HG02759 (cell line): ENCODE data around the gene SERPINE1.
"Not testable (repeated sequence)": the region's sequence is repeated elsewhere in the genome, so short reads cannot be mapped to it uniquely, and the experiment has no call there.

Experiments
- ATAC-seq: cut with Tn5 transposase; IDR thresholded peaks from one replicate; pipeline ENCODE4 v1.9.1; 2021; ENCODE audit warnings: mild to moderate bottlenecking, moderate library complexity; ENCODE audit not compliant: unreplicated experiment

The SERPINE1 gene

DNA sequence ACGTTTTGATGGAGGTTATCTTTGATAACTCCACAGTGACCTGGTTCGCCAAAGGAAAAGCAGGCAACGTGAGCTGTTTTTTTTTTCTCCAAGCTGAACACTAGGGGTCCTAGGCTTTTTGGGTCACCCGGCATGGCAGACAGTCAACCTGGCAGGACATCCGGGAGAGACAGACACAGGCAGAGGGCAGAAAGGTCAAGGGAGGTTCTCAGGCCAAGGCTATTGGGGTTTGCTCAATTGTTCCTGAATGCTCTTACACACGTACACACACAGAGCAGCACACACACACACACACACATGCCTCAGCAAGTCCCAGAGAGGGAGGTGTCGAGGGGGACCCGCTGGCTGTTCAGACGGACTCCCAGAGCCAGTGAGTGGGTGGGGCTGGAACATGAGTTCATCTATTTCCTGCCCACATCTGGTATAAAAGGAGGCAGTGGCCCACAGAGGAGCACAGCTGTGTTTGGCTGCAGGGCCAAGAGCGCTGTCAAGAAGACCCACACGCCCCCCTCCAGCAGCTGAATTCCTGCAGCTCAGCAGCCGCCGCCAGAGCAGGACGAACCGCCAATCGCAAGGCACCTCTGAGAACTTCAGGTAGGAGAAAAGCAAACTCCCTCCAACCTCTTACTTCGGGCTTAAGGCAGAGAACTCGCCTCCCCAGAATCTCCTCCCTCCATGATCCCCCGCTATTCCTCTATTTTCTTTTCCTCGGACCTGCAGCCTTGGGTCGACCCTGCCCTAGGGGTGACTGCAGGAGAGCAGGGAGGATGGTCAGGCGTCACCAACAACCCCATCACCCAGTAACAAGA lies at the start of gene SERPINE1:
SERPINE1 (plus strand) TSS at position 454 of the 809 bp plus-strand sequence. CDS start 1,290 bp downstream, outside the sequence.
- peak; percentile 77 for ATAC-seq

DNA sequence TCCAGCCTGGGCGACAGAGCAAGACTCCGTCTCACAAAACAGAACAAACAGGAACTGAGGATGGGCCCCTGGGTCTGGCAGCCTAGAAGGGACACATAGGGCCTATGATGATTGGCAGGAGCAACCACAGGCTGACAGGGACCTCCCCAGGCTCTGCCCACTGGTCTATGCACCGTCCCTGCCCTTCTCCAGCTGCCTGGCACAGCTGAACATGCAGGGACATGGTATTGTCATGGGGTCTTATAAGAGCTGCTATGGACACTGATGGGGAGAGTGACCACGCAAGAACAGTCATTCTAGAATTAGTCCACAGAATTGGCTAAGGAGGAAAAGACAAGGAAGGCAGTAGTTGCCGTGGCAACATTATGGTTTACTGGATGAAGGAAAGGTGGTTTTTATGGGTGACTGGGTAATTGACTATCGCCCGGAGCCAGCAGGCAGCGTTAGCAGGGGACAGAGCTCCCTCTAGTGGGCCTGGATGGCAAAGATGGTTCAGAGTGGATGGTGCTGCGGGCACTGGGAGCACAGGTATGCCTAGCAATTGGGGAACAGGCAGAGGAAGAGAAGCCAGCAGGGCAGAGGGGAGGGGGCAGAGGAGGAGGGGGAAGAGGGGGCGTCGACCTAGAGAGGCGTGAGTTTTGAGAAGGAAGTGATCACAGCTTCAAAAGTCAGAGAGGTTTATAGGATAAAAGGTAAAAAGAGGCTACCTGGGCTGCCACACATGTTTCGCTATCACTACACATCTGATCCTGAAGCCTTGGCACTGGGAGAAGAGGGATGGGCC lies 49.4 kb upstream of the SERPINE1 start:
- peak; percentile 86 for ATAC-seq

- ATAC-seq = no peak
These were observed 45.5 kb upstream of the SERPINE1 start for GRCh38 chr7:101081432-101081831.

- ATAC-seq = no peak
These were observed 42.1 kb upstream of the SERPINE1 start for GRCh38 chr7:101084865-101085161.

GRCh38 chr7:101085162-101085964 lies 41.5 kb upstream of the SERPINE1 start, which contains the start of gene TRIM56:
Gene TRIM56 (plus strand): TSS chr7:101085481. CDS start chr7:101087313, 1,832 bp downstream.
- peak; percentile 89 for ATAC-seq

GRCh38 chr7:101087334-101088068 lies 39.4 kb upstream of the SERPINE1 start:
- no peak for ATAC-seq

DNA sequence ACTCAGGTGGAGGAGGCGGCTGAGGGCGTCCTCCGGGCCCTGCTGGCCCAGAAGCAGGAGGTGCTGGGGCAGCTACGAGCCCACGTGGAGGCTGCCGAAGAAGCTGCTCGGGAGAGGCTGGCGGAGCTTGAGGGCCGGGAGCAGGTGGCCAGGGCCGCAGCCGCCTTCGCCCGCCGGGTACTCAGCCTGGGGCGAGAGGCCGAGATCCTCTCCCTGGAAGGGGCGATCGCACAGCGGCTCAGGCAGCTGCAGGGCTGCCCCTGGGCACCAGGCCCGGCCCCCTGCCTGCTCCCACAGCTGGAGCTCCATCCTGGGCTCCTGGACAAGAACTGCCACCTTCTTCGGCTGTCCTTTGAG lies 38.9 kb upstream of the SERPINE1 start:
- ATAC-seq = no peak

- no peak for ATAC-seq
These were observed 37.9 kb upstream of the SERPINE1 start for GRCh38 chr7:101088858-101089529.

GRCh38 chr7:101089876-101090275 lies 37.0 kb upstream of the SERPINE1 start:
- ATAC-seq = no peak

DNA sequence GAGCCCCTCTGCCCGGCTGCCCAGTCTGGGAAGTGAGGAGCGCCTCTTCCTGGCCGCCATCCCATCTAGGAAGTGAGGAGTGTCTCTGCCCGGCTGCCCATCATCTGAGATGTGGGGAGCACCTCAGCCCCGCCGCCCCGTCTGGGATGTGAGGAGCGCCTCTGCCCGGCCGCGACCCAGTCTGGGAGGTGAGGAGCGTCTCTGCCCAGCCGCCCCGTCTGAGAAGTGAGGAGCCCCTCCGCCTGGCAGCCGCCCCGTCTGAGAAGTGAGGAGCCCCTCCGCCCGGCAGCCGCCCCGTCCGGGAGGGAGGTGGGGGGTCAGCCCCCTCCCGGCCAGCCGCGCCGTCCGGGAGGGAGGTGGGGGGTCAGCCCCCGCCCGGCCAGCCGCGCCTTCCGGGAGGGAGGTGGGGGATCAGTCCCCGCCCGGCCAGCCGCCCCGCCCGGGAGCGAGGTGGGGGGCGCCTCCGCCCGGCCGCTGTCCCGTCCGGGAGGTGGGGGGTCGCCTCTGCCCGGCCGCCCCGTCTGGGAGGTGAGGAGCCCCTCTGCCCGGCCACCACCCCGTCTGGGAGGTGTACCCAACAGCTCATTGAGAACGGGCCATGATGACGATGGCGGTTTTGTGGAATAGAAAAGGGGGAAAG lies 34.5 kb upstream of the SERPINE1 start:
- ATAC-seq = not testable (repeated sequence)

- no peak for ATAC-seq
These were observed 33.0 kb upstream of the SERPINE1 start for GRCh38 chr7:101093906-101094305.

DNA sequence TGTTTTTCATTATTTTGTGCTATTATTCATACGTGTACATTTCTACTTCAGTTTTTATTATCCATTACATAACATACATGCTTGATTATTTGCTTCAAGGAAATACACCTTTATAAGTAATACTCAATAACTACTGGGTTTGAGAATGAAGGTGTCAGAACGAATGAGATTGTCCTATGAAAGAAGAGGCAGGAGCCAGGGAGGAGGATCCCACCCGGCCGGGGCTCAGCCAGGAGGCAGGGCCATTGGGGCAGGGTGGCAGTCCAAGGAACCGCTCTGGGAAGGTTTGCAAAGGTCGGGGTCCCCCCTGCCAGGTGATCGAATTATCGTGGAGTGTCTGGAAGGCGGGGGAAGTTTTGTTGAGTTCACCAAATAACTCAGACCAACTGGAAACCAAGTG lies 32.5 kb upstream of the SERPINE1 start:
- no peak for ATAC-seq

DNA sequence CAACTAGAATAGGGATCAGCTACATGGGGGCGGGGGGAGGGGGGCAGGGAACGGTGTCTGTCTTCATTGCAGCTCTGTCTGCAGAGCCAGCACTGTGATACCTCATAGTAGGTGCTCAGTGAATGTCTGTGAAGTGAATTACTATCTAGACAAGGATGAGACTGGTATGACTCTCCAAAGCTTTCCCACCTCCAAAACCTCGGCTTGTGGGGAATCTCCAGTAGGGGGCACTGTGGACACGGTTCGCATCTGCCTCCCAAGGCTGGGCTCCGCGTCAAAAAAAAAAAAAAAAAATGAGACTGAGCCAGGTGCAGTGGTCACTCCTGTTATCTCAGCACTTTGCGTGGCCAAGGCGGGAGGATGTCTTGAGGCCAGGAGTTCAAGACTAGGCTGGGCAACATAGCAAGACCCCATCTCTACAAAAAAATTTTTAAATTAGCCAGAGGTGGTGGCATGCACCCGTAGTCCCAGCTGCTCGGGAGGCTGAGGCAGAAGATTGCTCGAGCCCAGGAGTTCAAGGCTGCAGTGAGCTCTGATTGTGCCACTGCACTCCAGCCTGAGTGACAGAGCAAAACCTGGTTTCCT lies 32.0 kb upstream of the SERPINE1 start:
- no peak for ATAC-seq

DNA sequence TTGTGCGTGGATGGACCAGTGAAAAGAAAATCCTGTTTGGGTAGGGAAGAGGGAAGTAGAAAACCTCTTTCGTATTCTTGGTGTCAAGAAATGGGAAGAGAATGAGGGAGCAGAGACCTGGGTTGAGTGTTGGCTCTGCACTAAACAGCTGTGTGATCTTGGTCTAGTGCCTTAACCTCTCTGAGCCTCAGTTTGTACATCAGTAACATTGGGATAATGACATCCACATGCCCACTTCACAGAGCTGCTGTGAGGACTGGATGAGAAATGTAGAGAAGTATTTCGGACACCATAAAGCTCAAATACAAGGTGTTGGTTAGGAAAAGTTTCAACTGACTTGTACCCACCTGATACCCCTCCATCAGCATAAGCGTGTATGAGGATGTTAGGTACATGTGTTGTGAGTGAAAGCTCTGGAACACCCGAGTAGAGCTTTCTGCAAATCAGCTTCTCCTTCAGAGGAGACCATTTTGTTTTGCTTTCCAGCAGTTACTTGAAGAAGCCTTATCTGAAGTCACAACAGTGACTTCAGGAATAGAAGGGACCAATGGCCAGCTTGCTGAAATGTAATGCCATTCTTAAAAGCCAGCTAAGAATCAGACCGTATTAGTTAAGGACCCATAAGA lies 30.5 kb upstream of the SERPINE1 start:
- no peak for ATAC-seq

DNA sequence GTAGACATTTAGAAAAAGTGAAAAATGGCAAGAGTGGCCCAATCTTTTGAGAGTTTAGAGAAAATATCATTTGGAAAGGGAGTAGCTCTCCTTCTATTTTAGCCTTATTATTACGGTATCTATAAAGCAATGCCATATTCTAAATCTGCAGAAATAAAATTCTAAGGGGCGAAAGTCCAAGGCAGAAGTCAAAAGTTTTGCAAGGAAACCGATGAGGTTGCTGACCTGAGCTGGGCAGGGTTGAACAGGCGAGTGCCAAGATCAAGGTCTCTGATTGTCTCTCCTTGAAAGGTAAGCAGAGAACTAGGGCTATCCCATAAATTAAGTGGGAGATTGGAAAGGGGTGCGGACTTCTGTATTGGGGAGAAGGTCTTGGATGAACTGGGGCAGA lies 30.0 kb upstream of the SERPINE1 start:
- no peak for ATAC-seq

GRCh38 chr7:101097561-101097960 lies 29.3 kb upstream of the SERPINE1 start:
- ATAC-seq = no peak

- peak; percentile 57 for ATAC-seq
These were observed 26.7 kb upstream of the SERPINE1 start for GRCh38 chr7:101099969-101100781.
